Measurements from ENCODE around the gene MAN2B1.

DNA sequence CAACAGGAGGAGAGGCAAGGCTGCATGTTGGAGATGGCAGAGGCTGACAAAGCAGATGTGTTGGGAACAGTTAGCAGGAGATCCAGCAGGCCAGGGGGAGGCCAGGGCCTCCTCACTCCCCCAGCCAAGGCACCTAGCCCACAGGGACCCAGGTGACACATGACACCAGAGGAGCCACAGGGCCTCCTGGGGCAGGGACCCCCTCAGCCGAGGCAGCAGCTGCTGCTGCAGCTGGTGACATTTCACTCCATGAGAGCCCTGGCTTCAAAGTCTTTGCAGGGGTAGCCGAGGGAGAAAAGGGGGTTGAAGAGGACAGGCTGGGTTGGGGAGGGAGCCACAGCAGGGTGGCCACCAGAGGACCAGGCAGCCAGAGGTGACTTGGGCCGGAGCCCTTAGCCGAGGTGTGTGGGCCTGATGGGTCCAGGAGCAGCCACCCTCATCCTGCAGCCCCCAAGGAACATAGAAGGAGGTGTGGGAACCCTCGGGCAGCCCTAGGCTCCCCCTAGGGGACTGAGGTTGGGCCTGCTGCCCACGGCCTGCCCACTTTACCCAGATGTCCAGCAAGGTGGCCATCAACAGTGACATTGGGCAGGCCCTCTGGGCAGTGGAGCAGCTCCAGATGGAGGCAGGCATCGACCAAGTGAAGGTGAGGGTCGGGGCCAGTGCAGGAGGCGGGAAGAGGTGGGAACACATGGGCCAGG is 21.1 kb upstream of the MAN2B1 start, which contains the start of gene GNG14:
- TF ChIP-seq CTCF (conservative IDR thresholded peaks at IDR 0.05 in 1 of 2, IDR thresholded peaks at IDR 0.05 in 1 of 2; ENCODE audit: low read depth in 1 of 2, low read length in 2 of 2) (no peak), EZH2 (IDR thresholded peaks at IDR 0.05; ENCODE audit: low read length, missing control alignments) (no peak)

All from fibroblast of lung (primary cell).